ENCODE data around the gene TACC2.

GRCh38 chr10:122290334-122290733 lies 301.4 kb downstream of the TACC2 start:
- TF ChIP-seq CTCF (conservative IDR thresholded peaks at IDR 0.05) (no peak), EZH2 (IDR thresholded peaks at IDR 0.05; ENCODE audit: low read depth) (no peak)
